AG08396 (cell line): ENCODE measurements around the gene NR2C2.
"Not testable (repeated sequence)": the region's sequence is repeated elsewhere in the genome, so short reads cannot be mapped to it uniquely, and the experiment has no call there.

Source experiments
- DNase-seq: peaks from one replicate; pipeline ENCODE4 v3.0.0; 2012; ENCODE audit warnings: low spot score, mixed read lengths

The NR2C2 gene

GRCh38 chr3:14959359-14959943, 12.1 kb downstream of the NR2C2 start:
- DNase-seq = no peak

GRCh38 chr3:14962762-14963161, 15.4 kb downstream of the NR2C2 start:
- peak; percentile 18 for DNase-seq

- DNase-seq = no peak
Measured at GRCh38 chr3:14967285-14967684, 19.9 kb downstream of the NR2C2 start.

- DNase-seq = no peak
Measured at GRCh38 chr3:14969671-14970070, 22.3 kb downstream of the NR2C2 start.

GRCh38 chr3:14976317-14976716, 28.9 kb downstream of the NR2C2 start:
- no peak for DNase-seq

GRCh38 chr3:14980689-14981088, 33.3 kb downstream of the NR2C2 start:
- DNase-seq = no peak

GRCh38 chr3:14984581-14985113, 37.3 kb downstream of the NR2C2 start:
- DNase-seq = no peak

GRCh38 chr3:14988988-14989394, 41.6 kb downstream of the NR2C2 start:
- no peak for DNase-seq

- DNase-seq = no peak
Measured at GRCh38 chr3:14989943-14990779, 42.8 kb downstream of the NR2C2 start.

- no peak for DNase-seq
Measured at GRCh38 chr3:14990780-14991148, 43.4 kb downstream of the NR2C2 start.

GRCh38 chr3:14991151-14991742, 43.9 kb downstream of the NR2C2 start:
- no peak for DNase-seq

GRCh38 chr3:14991818-14992612, 44.6 kb downstream of the NR2C2 start:
- no peak for DNase-seq

- DNase-seq = no peak
Measured at GRCh38 chr3:14997941-14998340, 50.6 kb downstream of the NR2C2 start.

GRCh38 chr3:14999182-14999581, 51.8 kb downstream of the NR2C2 start:
- DNase-seq = not testable (repeated sequence)

GRCh38 chr3:15007681-15008141, 60.3 kb downstream of the NR2C2 start:
- peak; percentile 20 for DNase-seq

- DNase-seq = no peak
Measured at GRCh38 chr3:15009167-15009566, 61.8 kb downstream of the NR2C2 start.

- no peak for DNase-seq
Measured at GRCh38 chr3:15010664-15011063, 63.3 kb downstream of the NR2C2 start.

- no peak for DNase-seq
Measured at GRCh38 chr3:15011174-15011573, 63.8 kb downstream of the NR2C2 start.

GRCh38 chr3:15014606-15015328, 67.4 kb downstream of the NR2C2 start:
- no peak for DNase-seq

GRCh38 chr3:15015456-15015855, 68.1 kb downstream of the NR2C2 start:
- no peak for DNase-seq

GRCh38 chr3:15017191-15017590, 69.8 kb downstream of the NR2C2 start:
- no peak for DNase-seq
